ENCODE measurements around the gene RIIAD1.

DNA sequence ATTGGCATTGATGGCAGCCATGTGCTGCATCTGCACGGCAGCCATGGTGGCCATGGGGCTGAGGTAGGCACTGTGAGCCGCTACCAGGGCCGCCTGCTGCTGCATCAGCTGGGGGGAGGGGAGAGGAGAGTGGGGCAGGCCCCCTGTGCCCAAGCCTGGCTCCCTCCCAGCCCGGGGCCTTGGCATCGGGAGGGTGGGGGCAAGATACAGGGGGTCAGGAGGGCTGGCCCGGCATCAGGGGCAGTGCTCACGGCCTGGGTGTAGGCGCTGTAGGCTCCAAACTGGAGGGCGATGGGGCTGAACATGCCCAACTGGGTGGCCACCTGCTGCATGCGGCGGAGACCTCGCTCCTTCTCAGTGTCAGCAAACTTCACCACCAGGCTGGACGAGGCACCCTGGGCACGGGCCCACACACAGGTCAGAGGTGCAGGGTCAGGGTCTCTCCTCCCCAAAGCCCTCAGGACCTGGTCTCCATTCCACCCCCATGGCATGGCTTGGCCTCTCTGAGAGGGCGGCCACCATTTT is 13.7 kb upstream of the RIIAD1 start:
- TF ChIP-seq, protein P1, sequence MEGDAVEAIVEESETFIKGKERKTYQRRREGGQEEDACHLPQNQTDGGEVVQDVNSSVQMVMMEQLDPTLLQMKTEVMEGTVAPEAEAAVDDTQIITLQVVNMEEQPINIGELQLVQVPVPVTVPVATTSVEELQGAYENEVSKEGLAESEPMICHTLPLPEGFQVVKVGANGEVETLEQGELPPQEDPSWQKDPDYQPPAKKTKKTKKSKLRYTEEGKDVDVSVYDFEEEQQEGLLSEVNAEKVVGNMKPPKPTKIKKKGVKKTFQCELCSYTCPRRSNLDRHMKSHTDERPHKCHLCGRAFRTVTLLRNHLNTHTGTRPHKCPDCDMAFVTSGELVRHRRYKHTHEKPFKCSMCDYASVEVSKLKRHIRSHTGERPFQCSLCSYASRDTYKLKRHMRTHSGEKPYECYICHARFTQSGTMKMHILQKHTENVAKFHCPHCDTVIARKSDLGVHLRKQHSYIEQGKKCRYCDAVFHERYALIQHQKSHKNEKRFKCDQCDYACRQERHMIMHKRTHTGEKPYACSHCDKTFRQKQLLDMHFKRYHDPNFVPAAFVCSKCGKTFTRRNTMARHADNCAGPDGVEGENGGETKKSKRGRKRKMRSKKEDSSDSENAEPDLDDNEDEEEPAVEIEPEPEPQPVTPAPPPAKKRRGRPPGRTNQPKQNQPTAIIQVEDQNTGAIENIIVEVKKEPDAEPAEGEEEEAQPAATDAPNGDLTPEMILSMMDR (IDR thresholded peaks at IDR 0.05), result no peak
- TF ChIP-seq POLR2AphosphoS5 (IDR thresholded peaks at IDR 0.05), result no peak
- TF ChIP-seq EP300 (IDR thresholded peaks at IDR 0.05), result no peak
- no peak for TF ChIP-seq POLR2A (IDR thresholded peaks at IDR 0.05)

Measured in stomach (tissue), 4 donors.